Right atrium auricular region (tissue), 2 donors: ENCODE results near the gene EPHA3. TPM values are rescaled to one million over a fixed set of nuclear protein-coding genes. Genes with fewer than 3 reads are reported as not detected.

Experiments
- DNase-seq: peaks from one replicate; pipeline ENCODE4 v3.0.0-alpha.2; 2019; ENCODE audit warnings: low spot score
- H3K27ac ChIP-seq, 2 donors: fragments of 200-600 bp; sonication (generic); 1 replicate in 1 of 2; 2 replicates in 1 of 2; pipeline ENCODE4 v1.5.1; 2016 to 2019
- H3K27me3 ChIP-seq, 2 donors: fragments of 200-600 bp; sonication (generic); one replicate each; pipeline versions ENCODE4 v1.5.1 to v1.6.0; 2017 to 2019
- H3K36me3 ChIP-seq: fragments of 200-600 bp; sonication (generic); one replicate; pipeline ENCODE4 v1.5.1; 2016
- H3K4me1 ChIP-seq, 2 donors: fragments of 200-600 bp; sonication (generic); one replicate each; pipeline versions ENCODE4 v1.5.1 to v1.6.0; 2017 to 2019
- H3K4me3 ChIP-seq, 2 donors: fragments of 200-600 bp; sonication (generic); 1 replicate in 1 of 2; 2 replicates in 1 of 2; pipeline ENCODE4 v1.5.1; 2017 to 2019; ENCODE audit warnings: mild to moderate bottlenecking in 1 of 2, moderate library complexity in 1 of 2
- H3K9me3 ChIP-seq, 2 donors: fragments of 200-600 bp; sonication (generic); one replicate each; pipeline ENCODE4 v1.5.1; 2019
- total RNA-seq, 2 donors: library from RNA; depleted of rRNA; stranded (reverse); fragments of >200 nt; gene quantifications; one replicate each; pipeline ENCODE4 v1.1.0, GENCODE V29; 2016
- TF ChIP-seq, protein P1 (sequence below), 2 donors: fragments of 200-600 bp; sonication (generic); IDR thresholded peaks; one replicate each; pipeline ENCODE4 v1.5.1; 2019; ENCODE audit warnings: antibody characterized with exemption in 2 of 2

EPHA3 gene
- total RNA-seq, 2 donors from 2014 or later = 5.3 to 5.4 TPM

DNA sequence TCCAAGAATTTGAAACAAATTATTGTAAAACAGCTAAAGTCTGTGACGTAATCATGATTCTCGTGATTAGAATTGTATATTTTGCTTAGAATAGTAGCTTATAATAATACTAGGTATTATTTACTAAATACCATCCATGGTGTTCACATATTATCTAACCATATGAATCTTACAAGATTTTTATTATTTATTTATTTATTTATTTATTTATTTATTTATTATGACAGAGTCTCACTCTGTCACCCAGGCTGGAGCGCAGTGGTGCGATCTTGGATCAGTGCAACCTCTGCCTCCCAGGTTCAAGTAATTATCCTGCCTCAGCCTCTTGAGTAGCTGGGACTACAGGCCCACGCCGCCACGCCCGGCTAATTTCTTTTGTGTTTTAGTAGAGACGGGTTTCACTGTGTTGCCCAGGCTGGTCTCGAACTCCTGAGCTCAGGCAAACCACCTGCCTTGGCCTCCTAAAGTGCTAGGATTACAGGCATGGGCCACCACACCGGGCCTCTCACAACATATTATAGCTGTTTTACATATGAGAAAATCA, 173.5 kb downstream of the EPHA3 start:
- no peak overlapping the region for H3K4me3 ChIP-seq
- H3K27ac ChIP-seq = no peak overlapping the region
- H3K4me1 ChIP-seq = no peaks in the 10 kb centered on the region
- TF ChIP-seq, protein P1, sequence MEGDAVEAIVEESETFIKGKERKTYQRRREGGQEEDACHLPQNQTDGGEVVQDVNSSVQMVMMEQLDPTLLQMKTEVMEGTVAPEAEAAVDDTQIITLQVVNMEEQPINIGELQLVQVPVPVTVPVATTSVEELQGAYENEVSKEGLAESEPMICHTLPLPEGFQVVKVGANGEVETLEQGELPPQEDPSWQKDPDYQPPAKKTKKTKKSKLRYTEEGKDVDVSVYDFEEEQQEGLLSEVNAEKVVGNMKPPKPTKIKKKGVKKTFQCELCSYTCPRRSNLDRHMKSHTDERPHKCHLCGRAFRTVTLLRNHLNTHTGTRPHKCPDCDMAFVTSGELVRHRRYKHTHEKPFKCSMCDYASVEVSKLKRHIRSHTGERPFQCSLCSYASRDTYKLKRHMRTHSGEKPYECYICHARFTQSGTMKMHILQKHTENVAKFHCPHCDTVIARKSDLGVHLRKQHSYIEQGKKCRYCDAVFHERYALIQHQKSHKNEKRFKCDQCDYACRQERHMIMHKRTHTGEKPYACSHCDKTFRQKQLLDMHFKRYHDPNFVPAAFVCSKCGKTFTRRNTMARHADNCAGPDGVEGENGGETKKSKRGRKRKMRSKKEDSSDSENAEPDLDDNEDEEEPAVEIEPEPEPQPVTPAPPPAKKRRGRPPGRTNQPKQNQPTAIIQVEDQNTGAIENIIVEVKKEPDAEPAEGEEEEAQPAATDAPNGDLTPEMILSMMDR (IDR thresholded peaks at IDR 0.05) = no peak
- no peaks in the 10 kb centered on the region for H3K36me3 ChIP-seq
- DNase-seq = no peak
- H3K9me3 ChIP-seq = no peaks in the 10 kb centered on the region
- H3K27me3 ChIP-seq = no peaks in the 10 kb centered on the region

DNA sequence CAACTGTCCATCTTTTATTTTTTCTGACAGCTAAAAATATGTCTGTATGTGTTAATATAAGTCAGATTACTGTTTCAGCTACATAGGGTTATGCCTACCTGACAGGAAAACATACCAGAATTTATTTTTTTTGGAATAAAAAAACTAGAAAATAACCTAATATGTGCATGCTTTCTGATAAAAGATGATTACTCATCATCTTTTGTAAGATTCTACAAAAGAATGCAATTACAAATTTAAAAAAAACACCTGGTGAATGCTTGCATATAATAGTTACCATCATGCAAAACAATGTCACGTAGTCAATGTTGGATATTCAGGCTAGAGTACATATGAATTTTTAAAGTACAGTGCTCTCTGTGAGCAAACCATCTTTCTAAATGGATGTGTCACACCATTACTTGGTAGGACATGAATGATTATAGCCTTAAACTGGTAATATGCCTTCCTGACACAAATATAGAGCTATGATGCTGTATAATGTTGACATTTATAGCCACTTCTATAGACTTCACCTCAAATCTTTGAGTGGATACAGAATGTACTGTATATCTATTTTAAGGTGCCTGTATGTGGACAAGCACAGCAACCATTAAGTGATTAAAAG, 180.6 kb downstream of the EPHA3 start:
- H3K36me3 ChIP-seq = no peaks in the 10 kb centered on the region
- H3K27me3 ChIP-seq = no peaks in the 10 kb centered on the region
- H3K4me1 ChIP-seq = no peaks in the 10 kb centered on the region
- DNase-seq = no peak
- TF ChIP-seq, protein P1 (IDR thresholded peaks at IDR 0.05) = no peak
- H3K9me3 ChIP-seq = peaks cover 0 to 9% of the 10 kb centered on the region in 2 donors
- no peak overlapping the region for H3K27ac ChIP-seq
- no peak overlapping the region for H3K4me3 ChIP-seq

DNA sequence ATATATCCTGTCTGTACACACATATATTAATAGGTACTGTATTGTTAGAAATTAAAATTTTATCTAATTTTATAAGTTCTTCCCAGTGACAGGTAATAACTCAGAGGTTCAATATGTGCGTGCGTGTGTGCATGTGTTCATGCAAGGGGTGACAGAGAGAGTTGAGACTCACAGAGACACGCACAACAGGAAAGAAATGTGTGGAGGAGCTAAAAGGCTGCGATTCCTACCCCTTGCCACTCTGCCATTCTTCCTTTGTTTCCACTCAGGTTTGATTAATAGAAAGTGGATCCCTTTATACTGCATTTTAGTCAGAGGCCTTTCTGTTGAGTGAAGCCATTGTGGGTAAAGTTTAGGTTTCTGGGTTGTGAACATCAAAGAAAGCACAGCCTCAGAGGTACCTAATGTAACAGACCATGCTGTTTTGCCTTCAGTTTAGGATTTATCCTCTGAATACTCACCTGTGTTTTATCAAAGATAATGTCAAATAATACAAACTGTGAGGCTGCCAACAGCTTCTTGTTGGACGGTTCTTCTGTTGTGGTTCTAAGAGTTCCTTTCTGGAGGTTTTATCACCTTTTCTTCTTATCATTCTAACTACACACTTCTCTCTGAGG, 182.3 kb downstream of the EPHA3 start:
- Histone ChIP-seq H3K4me1 (no peaks in the 10 kb centered on the region), H3K4me3 (no peak overlapping the region), H3K27me3 (no peaks in the 10 kb centered on the region), H3K27ac (no peak overlapping the region), H3K9me3 (peaks cover 0 to 9% of the 10 kb centered on the region in 2 donors), H3K36me3 (no peaks in the 10 kb centered on the region)
- TF ChIP-seq, protein P1 (IDR thresholded peaks at IDR 0.05) = no peak
- DNase-seq = no peak

DNA sequence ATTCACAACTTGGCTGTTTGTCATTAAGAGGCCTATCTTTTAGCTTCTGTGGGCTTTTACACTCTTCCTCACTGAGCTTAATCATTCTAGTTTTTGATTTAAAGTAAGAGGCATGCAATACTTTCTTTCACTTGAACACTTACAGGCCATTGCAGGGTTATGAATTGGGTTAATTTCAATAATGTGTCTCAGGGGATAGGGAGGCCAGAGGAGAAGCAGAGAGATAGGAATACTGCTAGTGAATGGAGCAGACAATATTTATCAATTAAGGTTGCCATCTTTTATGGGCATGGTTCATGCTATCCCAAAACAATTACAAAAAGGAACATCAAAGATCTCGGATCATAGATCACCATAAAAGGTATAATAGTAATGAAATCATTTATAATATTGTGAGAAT, 189.8 kb downstream of the EPHA3 start:
- TF ChIP-seq, protein P1 (IDR thresholded peaks at IDR 0.05) = no peak
- no peaks in the 10 kb centered on the region for H3K36me3 ChIP-seq
- no peak overlapping the region for H3K27ac ChIP-seq
- no peaks in the 10 kb centered on the region for H3K27me3 ChIP-seq
- H3K4me3 ChIP-seq = no peak overlapping the region
- H3K9me3 ChIP-seq = peaks cover 0 to 8% of the 10 kb centered on the region in 2 donors
- no peak for DNase-seq
- no peaks in the 10 kb centered on the region for H3K4me1 ChIP-seq

DNA sequence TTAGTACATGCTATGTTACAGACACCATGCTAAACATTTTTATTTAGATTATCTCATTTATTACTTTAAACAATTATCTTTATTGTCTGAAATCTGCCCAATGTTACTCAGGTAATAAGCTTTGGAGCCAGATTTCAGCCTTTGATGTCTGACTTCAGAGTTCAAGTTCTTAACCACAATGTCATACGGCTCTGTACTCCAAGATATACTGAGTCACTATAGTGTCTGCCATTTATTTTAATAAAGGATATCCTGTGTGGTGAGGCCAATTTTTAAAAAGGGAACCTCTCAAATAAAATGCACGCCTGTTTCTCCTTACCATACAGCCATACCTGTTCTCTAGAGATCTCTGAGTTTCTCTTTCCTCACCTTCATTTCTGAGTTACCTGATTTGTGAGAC, 193.1 kb downstream of the EPHA3 start:
- TF ChIP-seq, protein P1 (IDR thresholded peaks at IDR 0.05) = no peak
- Histone ChIP-seq H3K9me3 (no peaks in the 10 kb centered on the region), H3K36me3 (no peaks in the 10 kb centered on the region), H3K27ac (no peak overlapping the region), H3K4me3 (no peak overlapping the region), H3K4me1 (no peaks in the 10 kb centered on the region), H3K27me3 (no peaks in the 10 kb centered on the region)
- no peak for DNase-seq
